ENCODE results near the gene PPM1E. TPM values are rescaled to one million over a fixed set of nuclear protein-coding genes. Genes with fewer than 3 reads are reported as not detected.

Gene PPM1E
- polyA plus RNA-seq, 3 donors: not detected

GRCh38 chr17:59002848-59003247 is 247.2 kb downstream of the PPM1E start:
- peak overlapping the region in 1 of 2 donors; percentile 74 for H3K27ac ChIP-seq (ENCODE audit: low read depth in 1 of 2, low read length in 2 of 2)
- H3K27me3 ChIP-seq (ENCODE audit: control insufficient read depth in 2 of 2, insufficient read depth in 2 of 2, low read length in 2 of 2): no peaks in the 10 kb centered on the region
- H3K4me2 ChIP-seq (replicated peaks; ENCODE audit: extremely low read depth, low read length, poor library complexity, severe bottlenecking): no peak overlapping the region
- peaks cover 47 to 57% of the 10 kb centered on the region in 2 donors for H3K4me1 ChIP-seq (ENCODE audit: control insufficient read depth in 1 of 2, insufficient read depth in 2 of 2, low read length in 2 of 2)
- H4K20me1 ChIP-seq (ENCODE audit: insufficient read depth, low read length): no peaks in the 10 kb centered on the region
- H3K27ac Mint-ChIP-seq: peak overlapping the region in 6 of 7 donors; percentile 42 to 95 (median 67)
- WGBS (ENCODE audit: insufficient coverage): 100% methylated on average over 2 of the region's 2 CpGs
- no peak overlapping the region for H3K4me3 Mint-ChIP-seq
- intact Hi-C loops (cut with micrococcal nuclease): loop anchor here in 1 of 2 donors (2.0 kb wide), 1 partner anchor 484 kb away; no protein-coding TSS in a partner anchor
- H3K9me3 ChIP-seq (replicated peaks in 1 of 2; ENCODE audit: control insufficient read depth in 1 of 2, insufficient read depth in 1 of 2, low read length in 2 of 2): no peaks in the 10 kb centered on the region
- no peak overlapping the region for H3K9ac ChIP-seq (ENCODE audit: insufficient read depth, low read length, poor library complexity, severe bottlenecking)
- peaks cover 48% of the 10 kb centered on the region for H3K4me1 Mint-ChIP-seq
- no peak for TF ChIP-seq CTCF (IDR thresholded peaks at IDR 0.05)
- H3K27me3 Mint-ChIP-seq (ENCODE audit: low read depth in 3 of 3): no peaks in the 10 kb centered on the region
- peaks cover 8 to 11% of the 10 kb centered on the region in 2 donors for H3K36me3 Mint-ChIP-seq
- H3K9me3 Mint-ChIP-seq: peaks cover 0 to 3% (median 0%) of the 10 kb centered on the region in 7 donors
- no peaks in the 10 kb centered on the region for H3K79me2 ChIP-seq (ENCODE audit: insufficient read depth, low read length)
- H3K36me3 ChIP-seq (replicated peaks in 1 of 2; ENCODE audit: control insufficient read depth in 1 of 2, insufficient read depth in 2 of 2, low read length in 2 of 2): peaks cover 0 to 7% of the 10 kb centered on the region in 2 donors
- no peak for DNase-seq
- H3K4me3 ChIP-seq (replicated peaks in 1 of 3; ENCODE audit: low read depth in 2 of 3, low read length in 3 of 3): no peak overlapping the region
- no peak overlapping the region for H2AFZ ChIP-seq (ENCODE audit: insufficient read depth, low read depth, low read length, poor library complexity, severe bottlenecking)

- Histone ChIP-seq H3K4me2 (replicated peaks; ENCODE audit: extremely low read depth, low read length, poor library complexity, severe bottlenecking) (no peak overlapping the region), H3K9me3 (replicated peaks in 1 of 2; ENCODE audit: control insufficient read depth in 1 of 2, insufficient read depth in 1 of 2, low read length in 2 of 2) (no peaks in the 10 kb centered on the region), H3K4me1 (ENCODE audit: control insufficient read depth in 1 of 2, insufficient read depth in 2 of 2, low read length in 2 of 2) (peaks cover 37 to 47% of the 10 kb centered on the region in 2 donors), H3K36me3 (replicated peaks in 1 of 2; ENCODE audit: control insufficient read depth in 1 of 2, insufficient read depth in 2 of 2, low read length in 2 of 2) (peaks cover 0 to 10% of the 10 kb centered on the region in 2 donors), H3K79me2 (ENCODE audit: insufficient read depth, low read length) (no peaks in the 10 kb centered on the region), H2AFZ (ENCODE audit: insufficient read depth, low read depth, low read length, poor library complexity, severe bottlenecking) (no peak overlapping the region), H4K20me1 (ENCODE audit: insufficient read depth, low read length) (no peaks in the 10 kb centered on the region), H3K9ac (ENCODE audit: insufficient read depth, low read length, poor library complexity, severe bottlenecking) (no peak overlapping the region), H3K4me3 (replicated peaks in 1 of 3; ENCODE audit: low read depth in 2 of 3, low read length in 3 of 3) (no peak overlapping the region), H3K27me3 (ENCODE audit: control insufficient read depth in 2 of 2, insufficient read depth in 2 of 2, low read length in 2 of 2) (no peaks in the 10 kb centered on the region), H3K27ac (ENCODE audit: low read depth in 1 of 2, low read length in 2 of 2) (no peak overlapping the region)
- Mint-ChIP-seq H3K4me1 (peaks cover 38% of the 10 kb centered on the region), H3K36me3 (peaks cover 3 to 6% of the 10 kb centered on the region in 2 donors), H3K9me3 (peaks cover 0 to 3% (median 0%) of the 10 kb centered on the region in 7 donors), H3K27me3 (ENCODE audit: low read depth in 3 of 3) (no peaks in the 10 kb centered on the region), H3K27ac (peak overlapping the region in 1 of 7 donors; percentile 33), H3K4me3 (no peak overlapping the region)
- intact Hi-C loops (cut with micrococcal nuclease): loop anchor here (2.0 kb wide), 2 partner anchors 293 to 485 kb away; no protein-coding TSS in a partner anchor
- no peak for DNase-seq
- TF ChIP-seq CTCF (IDR thresholded peaks at IDR 0.05): no peak
- no CpG with 5 or more reads among the region's 1 CpG for WGBS (ENCODE audit: insufficient coverage)
Observed at GRCh38 chr17:59003860-59004259, 248.2 kb downstream of the PPM1E start.

Measured in CD14-positive monocyte (primary cell).